ENCODE data around the gene ZNHIT3.

DNA sequence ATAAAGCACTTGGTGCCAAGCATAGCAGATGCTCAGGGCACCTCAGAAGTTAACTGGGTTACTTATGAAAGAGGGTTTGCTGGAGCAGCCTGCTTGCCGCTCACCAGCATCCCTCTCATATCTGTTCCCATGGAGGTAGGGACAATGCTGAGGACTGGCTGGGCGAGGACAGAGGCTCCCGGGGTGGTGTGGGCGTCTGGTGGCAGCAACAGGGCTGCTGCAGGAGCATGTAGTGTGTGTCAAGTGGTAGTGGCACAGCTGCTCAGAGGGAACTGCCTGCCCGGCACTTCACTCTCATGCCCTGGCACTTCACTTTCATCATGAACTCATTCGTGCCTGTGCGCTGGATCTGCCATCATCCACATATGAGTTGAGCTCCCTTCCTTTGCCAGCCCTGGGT, 26.9 kb upstream of the ZNHIT3 start:
- TF ChIP-seq, protein P1, sequence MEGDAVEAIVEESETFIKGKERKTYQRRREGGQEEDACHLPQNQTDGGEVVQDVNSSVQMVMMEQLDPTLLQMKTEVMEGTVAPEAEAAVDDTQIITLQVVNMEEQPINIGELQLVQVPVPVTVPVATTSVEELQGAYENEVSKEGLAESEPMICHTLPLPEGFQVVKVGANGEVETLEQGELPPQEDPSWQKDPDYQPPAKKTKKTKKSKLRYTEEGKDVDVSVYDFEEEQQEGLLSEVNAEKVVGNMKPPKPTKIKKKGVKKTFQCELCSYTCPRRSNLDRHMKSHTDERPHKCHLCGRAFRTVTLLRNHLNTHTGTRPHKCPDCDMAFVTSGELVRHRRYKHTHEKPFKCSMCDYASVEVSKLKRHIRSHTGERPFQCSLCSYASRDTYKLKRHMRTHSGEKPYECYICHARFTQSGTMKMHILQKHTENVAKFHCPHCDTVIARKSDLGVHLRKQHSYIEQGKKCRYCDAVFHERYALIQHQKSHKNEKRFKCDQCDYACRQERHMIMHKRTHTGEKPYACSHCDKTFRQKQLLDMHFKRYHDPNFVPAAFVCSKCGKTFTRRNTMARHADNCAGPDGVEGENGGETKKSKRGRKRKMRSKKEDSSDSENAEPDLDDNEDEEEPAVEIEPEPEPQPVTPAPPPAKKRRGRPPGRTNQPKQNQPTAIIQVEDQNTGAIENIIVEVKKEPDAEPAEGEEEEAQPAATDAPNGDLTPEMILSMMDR (IDR thresholded peaks at IDR 0.05; ENCODE audit: low read length): no peak
- TF ChIP-seq EZH2 (IDR thresholded peaks at IDR 0.05; ENCODE audit: borderline replicate concordance, low read length): no peak
